Caki2 (cell line): Measurements from ENCODE around the gene CNOT8. TPM values are rescaled to one million over a fixed set of nuclear protein-coding genes. Genes with fewer than 3 reads are reported as not detected.
A peak's percentile ranks its signal among the peaks of the same experiment; 100 is the strongest.
"Not testable (repeated sequence)": the region's sequence is repeated elsewhere in the genome, so short reads cannot be mapped to it uniquely, and the experiment has no call there.

Experiments
- DNase-seq: peaks from one replicate; pipeline ENCODE4 v3.0.0-alpha.2; 2015; ENCODE audit warnings: low read depth
- in situ Hi-C: cut with HindIII; loops from 2 replicates; pipeline ENCODE4 v1.10.0; 2016; ENCODE audit warnings: low sequenced_read_pairs, low pct_unique_long_range_greater_than_20kb, mixed read lengths
- total RNA-seq: library from RNA; depleted of rRNA; stranded (reverse); fragments of >200 nt; shearing (Covaris generic); gene quantifications from 2 replicates; pipeline ENCODE4 v1.2.3, GENCODE V29; 2014; ENCODE audit warnings: low replicate concordance

Gene CNOT8
- total RNA-seq, 1 experiment from 2014 or later: 88.5 TPM

- DNase-seq: no peak
Observed at GRCh38 chr5:154830596-154830995, 27.8 kb upstream of the CNOT8 start.

GRCh38 chr5:154831451-154831850 lies 27.0 kb upstream of the CNOT8 start:
- DNase-seq: no peak
- in situ Hi-C loops: no loop called here

More at GRCh38 chr5:154830596-154830995, 27.8 kb upstream of the CNOT8 start:
- in situ Hi-C loops: no loop called here

- DNase-seq, in situ Hi-C loops: not testable (repeated sequence)
Observed at GRCh38 chr5:154832804-154833203, 25.6 kb upstream of the CNOT8 start.

GRCh38 chr5:154834053-154834452 lies 24.4 kb upstream of the CNOT8 start:
- in situ Hi-C loops: no loop called here
- DNase-seq: no peak

GRCh38 chr5:154835701-154836052 lies 22.8 kb upstream of the CNOT8 start:
- in situ Hi-C loops, DNase-seq: not testable (repeated sequence)

GRCh38 chr5:154836225-154836624 lies 22.2 kb upstream of the CNOT8 start:
- in situ Hi-C loops: no loop called here
- DNase-seq: no peak

GRCh38 chr5:154837009-154837901 lies 21.2 kb upstream of the CNOT8 start:
- in situ Hi-C loops: no loop called here
- DNase-seq: no peak

GRCh38 chr5:154840435-154841272 lies 17.8 kb upstream of the CNOT8 start:
- DNase-seq: no peak
- in situ Hi-C loops: no loop called here

GRCh38 chr5:154841273-154841661 lies 17.2 kb upstream of the CNOT8 start:
- DNase-seq: no peak
- in situ Hi-C loops: no loop called here

- in situ Hi-C loops: no loop called here
- no peak for DNase-seq
Observed at GRCh38 chr5:154842689-154843530, 15.5 kb upstream of the CNOT8 start.

- in situ Hi-C loops: no loop called here
- no peak for DNase-seq
Observed at GRCh38 chr5:154844809-154845208, 13.6 kb upstream of the CNOT8 start.

GRCh38 chr5:154849264-154849785 lies 9.1 kb upstream of the CNOT8 start:
- in situ Hi-C loops: no loop called here
- DNase-seq: no peak

GRCh38 chr5:154849791-154850201 lies 8.6 kb upstream of the CNOT8 start:
- in situ Hi-C loops: no loop called here
- DNase-seq: no peak

GRCh38 chr5:154850255-154851062 lies 8.0 kb upstream of the CNOT8 start, which contains the start of gene FAXDC2:
Gene FAXDC2 (minus strand): TSS chr5:154850603. CDS start chr5:154838178, 12,425 bp downstream.
- in situ Hi-C loops: no loop called here
- no peak for DNase-seq

- in situ Hi-C loops: no loop called here
- no peak for DNase-seq
Observed at GRCh38 chr5:154851351-154851750, 7.1 kb upstream of the CNOT8 start.

- in situ Hi-C loops: no loop called here
- peak; percentile 98 for DNase-seq
Observed at GRCh38 chr5:154857530-154858296, 714 bp upstream of the CNOT8 start.
